Measurements from ENCODE around the gene KLHDC7B. TPM values are rescaled to one million over a fixed set of nuclear protein-coding genes. Genes with fewer than 3 reads are reported as not detected.

The KLHDC7B gene
- total RNA-seq, 1 donor from 2014 or later: 0.77 TPM

- H3K36me3 ChIP-seq: peaks cover 62% of the 10 kb centered on the region
Observed at GRCh38 chr22:50522806-50523438, 22.8 kb upstream of the KLHDC7B start.

GRCh38 chr22:50523458-50523805 lies 22.3 kb upstream of the KLHDC7B start:
- Histone ChIP-seq H3K4me1 (peaks cover 35% of the 10 kb centered on the region), H3K27me3 (ENCODE audit: low read depth) (no peaks in the 10 kb centered on the region), H3K4me3 (no peak overlapping the region), H3K9me3 (no peaks in the 10 kb centered on the region), H3K27ac (no peak overlapping the region), H3K36me3 (peaks cover 57% of the 10 kb centered on the region)
- ATAC-seq (no peak), DNase-seq (no peak)
- TF ChIP-seq, protein P1, sequence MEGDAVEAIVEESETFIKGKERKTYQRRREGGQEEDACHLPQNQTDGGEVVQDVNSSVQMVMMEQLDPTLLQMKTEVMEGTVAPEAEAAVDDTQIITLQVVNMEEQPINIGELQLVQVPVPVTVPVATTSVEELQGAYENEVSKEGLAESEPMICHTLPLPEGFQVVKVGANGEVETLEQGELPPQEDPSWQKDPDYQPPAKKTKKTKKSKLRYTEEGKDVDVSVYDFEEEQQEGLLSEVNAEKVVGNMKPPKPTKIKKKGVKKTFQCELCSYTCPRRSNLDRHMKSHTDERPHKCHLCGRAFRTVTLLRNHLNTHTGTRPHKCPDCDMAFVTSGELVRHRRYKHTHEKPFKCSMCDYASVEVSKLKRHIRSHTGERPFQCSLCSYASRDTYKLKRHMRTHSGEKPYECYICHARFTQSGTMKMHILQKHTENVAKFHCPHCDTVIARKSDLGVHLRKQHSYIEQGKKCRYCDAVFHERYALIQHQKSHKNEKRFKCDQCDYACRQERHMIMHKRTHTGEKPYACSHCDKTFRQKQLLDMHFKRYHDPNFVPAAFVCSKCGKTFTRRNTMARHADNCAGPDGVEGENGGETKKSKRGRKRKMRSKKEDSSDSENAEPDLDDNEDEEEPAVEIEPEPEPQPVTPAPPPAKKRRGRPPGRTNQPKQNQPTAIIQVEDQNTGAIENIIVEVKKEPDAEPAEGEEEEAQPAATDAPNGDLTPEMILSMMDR (IDR thresholded peaks at IDR 0.05): no peak
- intact Hi-C loops (cut with DNase I): no loop called here

More at GRCh38 chr22:50522806-50523438, 22.8 kb upstream of the KLHDC7B start:
- ATAC-seq: no peak
- no peaks in the 10 kb centered on the region for H3K27me3 ChIP-seq (ENCODE audit: low read depth)
- DNase-seq: no peak
- intact Hi-C loops (cut with DNase I): no loop called here
- H3K9me3 ChIP-seq: no peaks in the 10 kb centered on the region
- peaks cover 30% of the 10 kb centered on the region for H3K4me1 ChIP-seq
- TF ChIP-seq, protein P1 (IDR thresholded peaks at IDR 0.05): no peak
- H3K4me3 ChIP-seq: no peak overlapping the region
- H3K27ac ChIP-seq: no peak overlapping the region

GRCh38 chr22:50523806-50524675 lies 21.7 kb upstream of the KLHDC7B start:
- Histone ChIP-seq H3K36me3 (peaks cover 51% of the 10 kb centered on the region), H3K4me1 (peaks cover 41% of the 10 kb centered on the region), H3K27ac (no peak overlapping the region), H3K4me3 (peak overlapping the region; percentile 79), H3K27me3 (ENCODE audit: low read depth) (no peaks in the 10 kb centered on the region), H3K9me3 (no peaks in the 10 kb centered on the region)
- TF ChIP-seq, protein P1 (IDR thresholded peaks at IDR 0.05): no peak
- ATAC-seq: no peak
- DNase-seq: no peak
- intact Hi-C loops (cut with DNase I): no loop called here

DNA sequence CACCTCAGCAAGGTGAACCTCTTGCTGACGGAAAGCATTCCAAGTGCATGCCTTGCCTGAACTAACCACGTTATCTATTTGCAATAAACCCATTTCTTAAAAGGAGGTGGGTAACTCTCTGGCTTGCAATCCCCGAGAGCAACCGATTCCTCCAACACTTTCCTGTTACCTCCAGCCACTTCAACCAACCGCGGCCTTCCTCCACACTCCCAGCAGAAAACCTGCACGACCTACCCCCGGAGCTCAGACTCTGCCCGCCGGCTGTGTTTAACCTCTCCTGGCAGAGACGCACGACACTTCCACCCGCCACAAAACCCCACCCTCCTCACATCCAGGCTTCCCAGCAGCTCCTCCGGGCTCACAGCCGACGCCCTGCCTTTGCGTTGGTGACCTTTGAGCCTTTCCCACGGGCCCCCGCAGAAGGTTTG lies 21.0 kb upstream of the KLHDC7B start:
- ATAC-seq: peak in 1 of 2 donors; percentile 0
- TF ChIP-seq, protein P1 (IDR thresholded peaks at IDR 0.05): no peak

DNA sequence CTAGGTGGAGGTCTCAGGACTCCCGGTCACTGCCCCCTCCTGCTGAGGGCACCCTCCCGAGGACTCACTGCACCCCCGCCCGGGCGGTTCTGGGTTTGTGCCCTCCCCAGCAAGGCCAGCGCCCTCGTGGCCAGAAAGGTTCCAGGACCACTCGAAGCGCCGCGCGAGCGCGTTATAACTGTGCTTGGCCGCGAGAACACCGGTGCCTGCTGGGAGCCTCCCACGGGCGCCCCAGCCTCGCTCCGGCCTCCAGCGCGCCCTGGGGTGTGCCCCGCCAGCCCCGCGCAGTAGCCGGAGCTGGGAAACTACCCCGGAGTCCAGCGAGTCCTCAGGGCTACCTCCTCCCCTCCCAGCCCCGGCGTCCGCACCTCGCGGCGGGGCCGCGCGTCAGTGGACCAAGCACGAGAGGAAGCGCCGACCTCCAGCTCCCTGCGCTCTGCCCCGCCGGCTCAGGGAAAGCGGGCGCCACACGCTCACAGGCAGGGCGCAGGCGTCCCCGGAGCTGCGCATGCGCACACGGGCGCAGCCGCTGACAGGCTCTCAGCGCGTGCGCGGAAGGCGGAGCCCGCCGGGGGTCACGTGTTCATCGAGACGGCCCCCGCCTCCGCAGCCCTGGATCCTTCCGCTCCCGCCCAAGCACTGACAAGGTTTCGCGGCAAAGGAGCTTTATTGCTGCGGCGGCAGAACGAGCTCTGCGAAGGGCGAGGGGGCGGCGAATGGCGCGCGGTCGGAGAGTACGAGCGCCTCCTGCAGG lies 20.4 kb upstream of the KLHDC7B start, which contains the start of gene SCO2:
TSS of gene SCO2 (minus strand) at position 495 of the 754 bp plus-strand sequence. CDS start 1,187 bp downstream, outside the sequence.
- intact Hi-C loops (cut with DNase I): no loop called here
- no peaks in the 10 kb centered on the region for H3K27me3 ChIP-seq (ENCODE audit: low read depth)
- H3K4me1 ChIP-seq: peaks cover 45% of the 10 kb centered on the region

More for the DNA sequence above, 21.0 kb upstream of the KLHDC7B start:
- intact Hi-C loops (cut with DNase I): no loop called here
- peaks cover 44% of the 10 kb centered on the region for H3K36me3 ChIP-seq
- no peaks in the 10 kb centered on the region for H3K9me3 ChIP-seq
- H3K27ac ChIP-seq: peak overlapping the region; percentile 93
- no peaks in the 10 kb centered on the region for H3K27me3 ChIP-seq (ENCODE audit: low read depth)
- no peak for DNase-seq
- peak overlapping the region; percentile 79 for H3K4me3 ChIP-seq
- peaks cover 45% of the 10 kb centered on the region for H3K4me1 ChIP-seq

More for the DNA sequence above, 20.4 kb upstream of the KLHDC7B start, which contains the start of gene SCO2:
- peak; percentile 63 to 74 for ATAC-seq
- Histone ChIP-seq H3K27ac (peak within 1 kb of the TSS; percentile 93), H3K4me3 (peak within 1 kb of the TSS; percentile 79), H3K9me3 (no peaks in the 10 kb centered on the region), H3K36me3 (peaks cover 38% of the 10 kb centered on the region)
- DNase-seq: peak; percentile 98
- TF ChIP-seq, protein P1 (IDR thresholded peaks at IDR 0.05): peak; percentile 38

All from lower lobe of right lung (tissue), 2 donors.